Measurements from ENCODE around the gene SPTLC3.

GRCh38 chr20:13119583-13119982 is 110.8 kb downstream of the SPTLC3 start:
- TF ChIP-seq EZH2 (IDR thresholded peaks at IDR 0.05; ENCODE audit: borderline replicate concordance, insufficient read depth, low read depth, low read length, poor library complexity, severe bottlenecking): no peak
- TF ChIP-seq CTCF (IDR thresholded peaks at IDR 0.05): peak; percentile 92
